HCT116 (cell line): ENCODE data around the gene HEPACAM.

ENCODE experiments used
- CTCF ChIP-seq, 3 experiments: fragments of 200-600 bp in 1 of 3; sonication (generic) in 1 of 3; IDR thresholded peaks in 2 of 3; conservative IDR thresholded peaks in 1 of 3; 2 replicates each; pipeline ENCODE4 v1.5.1; 2012 to 2017; ENCODE audit warnings: low read depth in 2 of 3, low read length in 2 of 3, antibody characterized with exemption in 1 of 3, borderline replicate concordance in 1 of 3, control low read depth in 1 of 3, mild to moderate bottlenecking in 1 of 3, mixed read lengths in 1 of 3, mixed run types in 1 of 3, moderate library complexity in 1 of 3; ENCODE audit not compliant: insufficient read depth in 1 of 3
- EGR1 ChIP-seq: IDR thresholded peaks from 2 replicates; pipeline ENCODE4 v1.6.1; 2012; ENCODE audit warnings: low read depth
- EZH2 ChIP-seq: fragments of 200-600 bp; sonication (generic); IDR thresholded peaks from 2 replicates; pipeline ENCODE4 v1.6.1; 2017; ENCODE audit warnings: antibody characterized with exemption, mixed run types
- JUND ChIP-seq: IDR thresholded peaks from 2 replicates; pipeline ENCODE4 v1.6.1; 2012
- POLR2A ChIP-seq: IDR thresholded peaks from 2 replicates; pipeline ENCODE4 v1.7.0; 2011; ENCODE audit warnings: borderline replicate concordance; ENCODE audit not compliant: insufficient read depth, insufficient read length; ENCODE audit errors: extremely low read depth
- RAD21 ChIP-seq: IDR thresholded peaks from 2 replicates; pipeline ENCODE4 v1.6.1; 2012; ENCODE audit warnings: low read depth, mild to moderate bottlenecking
- ZBTB33 ChIP-seq: IDR thresholded peaks from 2 replicates; pipeline ENCODE4 v1.6.1; 2011; ENCODE audit warnings: mild to moderate bottlenecking, low read length, moderate library complexity; ENCODE audit not compliant: insufficient replicate concordance; ENCODE audit errors: extremely low read depth
- ZNF274 ChIP-seq: fragments of 200-500 bp; sonication (Bioruptor generic); IDR thresholded peaks from 2 replicates; pipeline ENCODE4 v1.6.1; 2014; ENCODE audit warnings: mild to moderate bottlenecking, low read depth, low read length, inconsistent platforms

- TF ChIP-seq ZNF274 (no peak), POLR2A (no peak), EGR1 (no peak), CTCF (IDR thresholded peaks at IDR 0.05 in 2 of 3, conservative IDR thresholded peaks at IDR 0.05 in 1 of 3; ENCODE audit: borderline replicate concordance in 1 of 3, insufficient read depth in 1 of 3, low read depth in 2 of 3, low read length in 2 of 3) (no peak), RAD21 (no peak), JUND (no peak), EZH2 (no peak), ZBTB33 (no peak)
These were observed 58.3 kb downstream of the HEPACAM start for GRCh38 chr11:124877631-124877909.
